Activated T-helper 2 cell treated with anti-CD3 and anti-CD28 coated beads, Interferon-gamma antibody, Interleukin-2, Interleukin-4, amounts not matched to agents 10 μg/mL and 5 μg/mL and 100 μg/mL, durations not matched to agents 14 hours and 24 hours and 36 hours (primary cell): Measurements from ENCODE around the gene CSF2. TPM values are rescaled to one million over a fixed set of nuclear protein-coding genes. Genes with fewer than 3 reads are reported as not detected.

ENCODE experiments used
- DNase-seq: peaks from one replicate; pipeline ENCODE4 v3.0.0; 2021; ENCODE audit warnings: low spot score
- H3K27ac Mint-ChIP-seq: one replicate; pipeline ENCODE4 v1.8.0; 2021; ENCODE audit warnings: mixed read lengths
- H3K27me3 Mint-ChIP-seq: one replicate; pipeline ENCODE4 v1.8.0; 2021; ENCODE audit warnings: low read depth, mixed read lengths
- H3K36me3 Mint-ChIP-seq: one replicate; pipeline ENCODE4 v1.8.0; 2021; ENCODE audit warnings: low read depth, mixed read lengths
- H3K4me1 Mint-ChIP-seq: one replicate; pipeline ENCODE4 v1.8.0; 2021; ENCODE audit warnings: low read depth, mixed read lengths
- H3K4me3 Mint-ChIP-seq: one replicate; pipeline ENCODE4 v1.8.0; 2021; ENCODE audit warnings: low read depth, mild to moderate bottlenecking, moderate library complexity, mixed read lengths
- H3K9me3 Mint-ChIP-seq: one replicate; pipeline ENCODE4 v1.8.0; 2021; ENCODE audit warnings: mixed read lengths
- intact Hi-C: fragments of 100-400 bp; cut with micrococcal nuclease; formaldehyde crosslinking; loops from one replicate; pipeline ENCODE4 v1.15.1; 2023
- total RNA-seq: library from RNA; stranded (reverse); gene quantifications from 2 replicates; pipeline ENCODE4 v1.2.3, GENCODE V29; 2022

Gene CSF2
- total RNA-seq, 1 donor from 2014 or later, result 764 TPM

GRCh38 chr5:132087176-132087575 lies 13.6 kb downstream of the CSF2 start:
- no peak for DNase-seq
- Mint-ChIP-seq H3K4me1 (peaks cover 70% of the 10 kb centered on the region), H3K27me3 (no peaks in the 10 kb centered on the region), H3K36me3 (peaks cover 9% of the 10 kb centered on the region), H3K4me3 (no peak overlapping the region), H3K9me3 (peaks cover 9% of the 10 kb centered on the region), H3K27ac (peak overlapping the region; percentile 42)
- intact Hi-C loops, result no loop called here

GRCh38 chr5:132087661-132088060 lies 14.1 kb downstream of the CSF2 start:
- H3K4me3 Mint-ChIP-seq, result no peak overlapping the region
- no peaks in the 10 kb centered on the region for H3K27me3 Mint-ChIP-seq
- H3K9me3 Mint-ChIP-seq, result peaks cover 9% of the 10 kb centered on the region
- H3K27ac Mint-ChIP-seq, result no peak overlapping the region
- H3K36me3 Mint-ChIP-seq, result peaks cover 9% of the 10 kb centered on the region
- intact Hi-C loops, result no loop called here
- peaks cover 65% of the 10 kb centered on the region for H3K4me1 Mint-ChIP-seq
- DNase-seq, result no peak

GRCh38 chr5:132089363-132089762 lies 15.8 kb downstream of the CSF2 start:
- DNase-seq, result no peak
- Mint-ChIP-seq H3K27ac (no peak overlapping the region), H3K4me3 (no peak overlapping the region), H3K27me3 (no peaks in the 10 kb centered on the region), H3K9me3 (peaks cover 9% of the 10 kb centered on the region), H3K36me3 (peaks cover 9% of the 10 kb centered on the region), H3K4me1 (peaks cover 63% of the 10 kb centered on the region)
- intact Hi-C loops, result no loop called here

- no peak overlapping the region for H3K4me3 Mint-ChIP-seq
- H3K36me3 Mint-ChIP-seq, result peaks cover 9% of the 10 kb centered on the region
Observed at GRCh38 chr5:132090107-132090506, 16.5 kb downstream of the CSF2 start.

GRCh38 chr5:132093271-132093670 lies 19.7 kb downstream of the CSF2 start:
- Mint-ChIP-seq H3K36me3 (peaks cover 18% of the 10 kb centered on the region), H3K4me1 (peaks cover 69% of the 10 kb centered on the region), H3K27me3 (no peaks in the 10 kb centered on the region), H3K4me3 (no peak overlapping the region), H3K27ac (no peak overlapping the region), H3K9me3 (peaks cover 9% of the 10 kb centered on the region)
- DNase-seq, result no peak
- intact Hi-C loops, result no loop called here

More at GRCh38 chr5:132090107-132090506, 16.5 kb downstream of the CSF2 start:
- DNase-seq, result no peak
- H3K4me1 Mint-ChIP-seq, result peaks cover 64% of the 10 kb centered on the region
- H3K9me3 Mint-ChIP-seq, result peaks cover 9% of the 10 kb centered on the region
- intact Hi-C loops, result no loop called here
- peak overlapping the region; percentile 78 for H3K27ac Mint-ChIP-seq
- H3K27me3 Mint-ChIP-seq, result no peaks in the 10 kb centered on the region

- intact Hi-C loops, result loop anchor here (1.0 to 5.0 kb wide), 3 partner anchors 11 to 817 kb away; no protein-coding TSS in a partner anchor
- DNase-seq, result no peak
- no peak overlapping the region for H3K4me3 Mint-ChIP-seq
Observed at GRCh38 chr5:132094393-132095076, 20.9 kb downstream of the CSF2 start.

GRCh38 chr5:132095077-132095410 lies 21.5 kb downstream of the CSF2 start:
- Mint-ChIP-seq H3K27me3 (no peaks in the 10 kb centered on the region), H3K4me1 (peaks cover 70% of the 10 kb centered on the region), H3K27ac (peak overlapping the region; percentile 77), H3K9me3 (peaks cover 1% of the 10 kb centered on the region), H3K36me3 (peaks cover 17% of the 10 kb centered on the region), H3K4me3 (no peak overlapping the region)
- no peak for DNase-seq
- intact Hi-C loops, result loop anchor here (1.0 to 5.0 kb wide), 3 partner anchors 12 to 818 kb away; no protein-coding TSS in a partner anchor

More at GRCh38 chr5:132094393-132095076, 20.9 kb downstream of the CSF2 start:
- peak overlapping the region; percentile 77 for H3K27ac Mint-ChIP-seq
- H3K4me1 Mint-ChIP-seq, result peaks cover 70% of the 10 kb centered on the region
- H3K36me3 Mint-ChIP-seq, result peaks cover 20% of the 10 kb centered on the region
- H3K9me3 Mint-ChIP-seq, result peaks cover 5% of the 10 kb centered on the region
- H3K27me3 Mint-ChIP-seq, result no peaks in the 10 kb centered on the region

- no peaks in the 10 kb centered on the region for H3K9me3 Mint-ChIP-seq
Observed at GRCh38 chr5:132095424-132095972, 21.9 kb downstream of the CSF2 start.

GRCh38 chr5:132096904-132097303 lies 23.3 kb downstream of the CSF2 start:
- H3K36me3 Mint-ChIP-seq, result peaks cover 12% of the 10 kb centered on the region
- H3K4me3 Mint-ChIP-seq, result no peak overlapping the region
- H3K9me3 Mint-ChIP-seq, result no peaks in the 10 kb centered on the region
- no peaks in the 10 kb centered on the region for H3K27me3 Mint-ChIP-seq
- H3K27ac Mint-ChIP-seq, result peak overlapping the region; percentile 43
- peaks cover 75% of the 10 kb centered on the region for H3K4me1 Mint-ChIP-seq
- DNase-seq, result no peak
- intact Hi-C loops, result loop anchor here (5.0 kb wide), 2 partner anchors 540 to 820 kb away; no protein-coding TSS in a partner anchor

More at GRCh38 chr5:132095424-132095972, 21.9 kb downstream of the CSF2 start:
- Mint-ChIP-seq H3K4me1 (peaks cover 70% of the 10 kb centered on the region), H3K27me3 (no peaks in the 10 kb centered on the region), H3K4me3 (no peak overlapping the region), H3K27ac (peak overlapping the region; percentile 77), H3K36me3 (peaks cover 16% of the 10 kb centered on the region)
- intact Hi-C loops, result loop anchor here (1.0 to 5.0 kb wide), 3 partner anchors 12 to 818 kb away; no protein-coding TSS in a partner anchor
- no peak for DNase-seq

GRCh38 chr5:132098151-132098594 lies 24.6 kb downstream of the CSF2 start:
- Mint-ChIP-seq H3K27me3 (no peaks in the 10 kb centered on the region), H3K4me3 (no peak overlapping the region), H3K9me3 (no peaks in the 10 kb centered on the region), H3K4me1 (peaks cover 87% of the 10 kb centered on the region), H3K36me3 (peaks cover 12% of the 10 kb centered on the region), H3K27ac (peak overlapping the region; percentile 99)
- intact Hi-C loops, result loop anchor here (5.0 kb wide), 2 partner anchors 539 to 821 kb away; no protein-coding TSS in a partner anchor
- peak; percentile 25 for DNase-seq

GRCh38 chr5:132098621-132099020 lies 25.0 kb downstream of the CSF2 start:
- intact Hi-C loops, result loop anchor here (1.0 to 5.0 kb wide), 8 partner anchors 15 to 821 kb away; no protein-coding TSS in a partner anchor
- DNase-seq, result no peak

GRCh38 chr5:132099076-132099748 lies 25.6 kb downstream of the CSF2 start:
- Mint-ChIP-seq H3K4me3 (peak overlapping the region; percentile 62), H3K36me3 (peaks cover 13% of the 10 kb centered on the region), H3K4me1 (peaks cover 87% of the 10 kb centered on the region), H3K9me3 (no peaks in the 10 kb centered on the region), H3K27me3 (no peaks in the 10 kb centered on the region), H3K27ac (peak overlapping the region; percentile 99)
- intact Hi-C loops, result loop anchor here (1.0 to 5.0 kb wide), 8 partner anchors 15 to 822 kb away; no protein-coding TSS in a partner anchor
- DNase-seq, result peak; percentile 54

More at GRCh38 chr5:132098621-132099020, 25.0 kb downstream of the CSF2 start:
- Mint-ChIP-seq H3K4me3 (peak overlapping the region; percentile 62), H3K27ac (peak overlapping the region; percentile 99), H3K4me1 (peaks cover 87% of the 10 kb centered on the region), H3K27me3 (no peaks in the 10 kb centered on the region), H3K36me3 (peaks cover 12% of the 10 kb centered on the region), H3K9me3 (no peaks in the 10 kb centered on the region)
